ENCODE measurements around the gene MRTFA. TPM values are rescaled to one million over a fixed set of nuclear protein-coding genes. Genes with fewer than 3 reads are reported as not detected.
A peak's percentile ranks its signal among the peaks of the same experiment; 100 is the strongest.
"Not testable (repeated sequence)": the region's sequence is repeated elsewhere in the genome, so short reads cannot be mapped to it uniquely, and the experiment has no call there.

MRTFA gene
- total RNA-seq, 4 donors from 2014 or later: 45.5 to 90.2 (median 78.3) TPM

DNA sequence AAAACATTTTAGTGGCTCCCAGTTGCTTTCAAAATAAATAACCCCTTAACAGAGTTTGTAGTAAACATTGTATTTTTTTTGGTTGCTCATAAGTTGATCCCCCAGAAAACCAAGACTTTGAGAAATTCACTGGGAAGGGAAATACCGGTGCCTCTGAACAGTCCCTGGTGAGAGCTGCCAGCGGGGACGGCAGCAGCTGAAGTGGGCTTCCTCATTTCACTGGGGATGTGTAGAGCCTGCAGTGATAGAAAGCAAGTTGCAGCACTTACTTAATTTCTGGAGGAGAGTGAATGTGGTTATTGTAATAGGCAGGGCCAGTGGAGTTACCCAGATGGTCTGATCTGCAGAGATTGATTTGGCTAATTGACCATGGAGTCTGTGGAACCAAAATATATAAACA is 24.2 kb upstream of the MRTFA start:
- ATAC-seq: no peak
- H3K9me3 ChIP-seq: no peaks in the 10 kb centered on the region
- H3K4me1 ChIP-seq: peaks cover 0 to 17% (median 10%) of the 10 kb centered on the region in 3 donors
- H3K36me3 ChIP-seq: no peaks in the 10 kb centered on the region
- no peak overlapping the region for H3K4me3 ChIP-seq
- H3K27ac ChIP-seq: no peak overlapping the region
- WGBS, 2 donors (ENCODE audit: low coverage in 1 of 2): 80 to 92% methylated on average over 1 to 3 of the region's 3 CpGs
- H3K27me3 ChIP-seq: no peaks in the 10 kb centered on the region
- TF ChIP-seq POLR2A (IDR thresholded peaks at IDR 0.05): no peak
- no peak for TF ChIP-seq EP300 (IDR thresholded peaks at IDR 0.05)
- TF ChIP-seq, protein P1, sequence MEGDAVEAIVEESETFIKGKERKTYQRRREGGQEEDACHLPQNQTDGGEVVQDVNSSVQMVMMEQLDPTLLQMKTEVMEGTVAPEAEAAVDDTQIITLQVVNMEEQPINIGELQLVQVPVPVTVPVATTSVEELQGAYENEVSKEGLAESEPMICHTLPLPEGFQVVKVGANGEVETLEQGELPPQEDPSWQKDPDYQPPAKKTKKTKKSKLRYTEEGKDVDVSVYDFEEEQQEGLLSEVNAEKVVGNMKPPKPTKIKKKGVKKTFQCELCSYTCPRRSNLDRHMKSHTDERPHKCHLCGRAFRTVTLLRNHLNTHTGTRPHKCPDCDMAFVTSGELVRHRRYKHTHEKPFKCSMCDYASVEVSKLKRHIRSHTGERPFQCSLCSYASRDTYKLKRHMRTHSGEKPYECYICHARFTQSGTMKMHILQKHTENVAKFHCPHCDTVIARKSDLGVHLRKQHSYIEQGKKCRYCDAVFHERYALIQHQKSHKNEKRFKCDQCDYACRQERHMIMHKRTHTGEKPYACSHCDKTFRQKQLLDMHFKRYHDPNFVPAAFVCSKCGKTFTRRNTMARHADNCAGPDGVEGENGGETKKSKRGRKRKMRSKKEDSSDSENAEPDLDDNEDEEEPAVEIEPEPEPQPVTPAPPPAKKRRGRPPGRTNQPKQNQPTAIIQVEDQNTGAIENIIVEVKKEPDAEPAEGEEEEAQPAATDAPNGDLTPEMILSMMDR (IDR thresholded peaks at IDR 0.05): no peak
- TF ChIP-seq POLR2AphosphoS5 (IDR thresholded peaks at IDR 0.05): no peak

DNA sequence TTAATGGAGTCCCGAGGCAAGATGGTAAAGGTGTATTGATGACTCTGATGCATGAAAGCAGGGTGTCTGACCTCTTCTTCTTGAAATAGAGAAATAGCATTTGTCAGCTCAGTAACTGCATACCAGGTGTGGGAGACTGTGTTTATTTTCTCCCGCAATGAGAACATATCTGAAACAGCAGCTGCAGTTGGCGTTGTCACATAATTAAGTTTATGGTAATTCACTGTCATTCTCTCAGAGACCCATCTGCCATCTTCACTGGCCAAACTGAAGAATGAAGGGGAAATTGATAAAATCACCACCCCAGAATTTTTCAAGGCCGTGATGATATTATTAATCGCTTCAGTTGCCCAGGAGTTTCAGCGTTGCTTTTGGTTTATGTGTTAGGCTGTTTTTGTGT is 22.6 kb upstream of the MRTFA start:
- no peak overlapping the region for H3K4me3 ChIP-seq
- H3K9me3 ChIP-seq: no peaks in the 10 kb centered on the region
- no peak overlapping the region for H3K27ac ChIP-seq
- WGBS, 2 donors (ENCODE audit: low coverage in 1 of 2): 84 to 85% methylated on average over 4 to 6 of the region's 6 CpGs
- TF ChIP-seq POLR2AphosphoS5 (IDR thresholded peaks at IDR 0.05) (no peak), POLR2A (IDR thresholded peaks at IDR 0.05) (no peak), EP300 (IDR thresholded peaks at IDR 0.05) (no peak)
- TF ChIP-seq, protein P1 (IDR thresholded peaks at IDR 0.05): no peak
- ATAC-seq: no peak
- peaks cover 0 to 15% (median 8%) of the 10 kb centered on the region in 3 donors for H3K4me1 ChIP-seq
- H3K36me3 ChIP-seq: no peaks in the 10 kb centered on the region
- H3K27me3 ChIP-seq: no peaks in the 10 kb centered on the region

DNA sequence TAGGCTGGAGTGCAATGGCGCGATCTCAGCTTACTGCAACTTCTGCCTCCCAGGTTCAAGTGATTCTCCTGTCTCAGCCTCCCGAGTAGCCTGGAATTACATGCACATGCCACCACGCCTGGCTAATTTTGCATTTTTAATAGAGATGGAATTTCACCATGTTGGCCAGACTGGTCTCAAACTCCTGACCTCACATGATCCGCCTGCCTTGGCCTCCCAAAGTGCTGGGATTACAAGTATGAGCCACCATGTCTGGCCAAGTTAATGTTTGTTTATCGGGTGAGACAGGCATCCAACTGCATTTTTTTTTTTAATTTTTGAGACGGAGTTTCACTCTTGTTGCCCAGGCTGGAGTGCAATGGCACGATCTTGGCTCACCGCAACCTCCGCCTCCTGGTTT is 20.1 kb upstream of the MRTFA start:
- WGBS, 2 donors (ENCODE audit: low coverage in 1 of 2): 86 to 98% methylated on average over 8 to 10 of the region's 10 CpGs
- peaks cover 0 to 32% (median 21%) of the 10 kb centered on the region in 3 donors for H3K4me1 ChIP-seq
- not testable (repeated sequence) for ATAC-seq, H3K27me3 ChIP-seq, H3K27ac ChIP-seq, H3K4me3 ChIP-seq, H3K9me3 ChIP-seq, H3K36me3 ChIP-seq

DNA sequence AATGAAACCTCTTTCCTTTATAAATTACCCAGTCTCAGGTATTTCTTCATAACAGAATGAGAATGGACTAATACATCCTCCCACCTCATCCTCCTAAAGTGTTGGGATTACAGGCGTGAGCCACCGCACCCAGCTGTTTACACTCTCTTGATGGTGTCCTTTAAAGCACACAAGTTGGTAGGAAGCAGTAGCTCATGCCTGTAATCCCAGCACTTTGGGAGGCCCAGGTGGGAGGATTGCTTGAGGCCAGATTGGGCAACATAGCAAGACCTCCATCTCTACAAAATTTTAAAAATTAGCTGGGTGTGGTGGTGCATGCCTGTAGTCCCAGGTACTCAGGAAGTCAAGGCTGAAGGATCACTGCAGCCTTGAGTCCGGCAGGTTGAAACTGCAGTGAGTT is 19.4 kb upstream of the MRTFA start:
- H3K4me3 ChIP-seq, ATAC-seq, H3K27ac ChIP-seq, H3K36me3 ChIP-seq, H3K27me3 ChIP-seq, H3K9me3 ChIP-seq: not testable (repeated sequence)
- WGBS, 2 donors (ENCODE audit: low coverage in 1 of 2): 71 to 100% methylated on average over 1 of the region's 3 CpGs
- peaks cover 0 to 38% (median 21%) of the 10 kb centered on the region in 3 donors for H3K4me1 ChIP-seq

DNA sequence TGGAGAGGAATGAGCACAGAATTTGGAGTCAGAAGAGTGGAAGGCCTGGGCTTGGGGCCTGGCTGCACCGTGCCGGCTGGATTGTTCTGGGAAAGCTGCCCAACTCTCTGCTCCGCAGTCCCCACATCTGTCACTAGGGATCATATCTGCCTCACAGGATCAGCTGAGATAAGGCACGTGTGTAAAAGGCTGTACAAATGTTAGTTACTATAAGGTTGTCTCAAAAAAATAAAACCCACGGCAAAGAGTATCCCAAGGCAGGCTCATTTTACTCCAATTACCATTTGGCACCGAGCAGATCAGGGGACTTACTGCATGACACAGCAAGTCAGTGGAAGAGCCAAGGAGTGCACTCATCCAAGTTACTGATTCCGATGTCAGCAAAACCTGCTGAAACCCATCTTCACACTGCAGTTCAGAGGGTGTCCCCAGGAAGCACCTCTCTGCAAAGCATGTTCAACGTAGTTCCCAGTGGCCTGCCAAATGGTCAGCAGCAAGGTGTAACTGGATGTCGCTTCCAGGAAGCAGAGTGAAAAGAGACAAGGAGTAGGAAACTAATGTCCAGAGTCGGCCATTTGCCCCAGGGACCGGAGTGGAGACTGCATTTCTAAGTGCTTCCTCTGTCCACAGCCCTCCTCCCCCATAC is 18.1 kb upstream of the MRTFA start:
- Histone ChIP-seq H3K36me3 (no peaks in the 10 kb centered on the region), H3K4me3 (no peak overlapping the region), H3K27me3 (no peaks in the 10 kb centered on the region), H3K9me3 (no peaks in the 10 kb centered on the region), H3K27ac (peak overlapping the region; percentile 59 to 99 (median 88)), H3K4me1 (peaks cover 0 to 40% (median 21%) of the 10 kb centered on the region in 3 donors)
- no peak for ATAC-seq
- 11 to 12% methylated on average over 7 to 10 of the region's 11 CpGs for WGBS, 2 donors (ENCODE audit: low coverage in 1 of 2)
- peak; percentile 26 for TF ChIP-seq POLR2AphosphoS5 (IDR thresholded peaks at IDR 0.05)
- TF ChIP-seq POLR2A (IDR thresholded peaks at IDR 0.05): no peak
- TF ChIP-seq, protein P1 (IDR thresholded peaks at IDR 0.05): peak in 3 of 4 experiments; percentile 23 to 45 (median 42)
- TF ChIP-seq EP300 (IDR thresholded peaks at IDR 0.05): no peak

DNA sequence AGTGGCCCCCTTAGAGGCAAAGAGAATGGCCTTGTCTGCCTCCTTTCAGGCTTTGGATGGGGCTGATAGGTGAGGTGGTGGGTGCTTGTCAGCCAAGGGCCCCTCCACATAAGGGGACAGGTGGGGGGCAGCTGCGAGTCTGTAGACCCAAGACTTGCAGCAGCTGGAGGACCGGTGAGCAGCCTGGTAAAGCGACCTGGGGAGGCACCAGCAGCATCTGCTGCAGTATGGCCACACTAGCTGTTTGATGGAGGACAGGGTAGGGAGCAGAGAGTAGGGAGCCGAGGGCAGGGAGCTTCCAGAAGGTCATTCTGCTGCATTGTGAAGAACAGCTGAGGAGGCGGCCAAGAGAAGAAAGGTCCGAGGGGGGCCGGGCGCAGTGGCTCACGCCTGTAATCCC is 16.8 kb upstream of the MRTFA start:
- no peaks in the 10 kb centered on the region for H3K36me3 ChIP-seq
- H3K4me3 ChIP-seq: no peak overlapping the region
- peaks cover 0 to 40% (median 21%) of the 10 kb centered on the region in 3 donors for H3K4me1 ChIP-seq
- no peaks in the 10 kb centered on the region for H3K9me3 ChIP-seq
- H3K27me3 ChIP-seq: no peaks in the 10 kb centered on the region
- TF ChIP-seq POLR2AphosphoS5 (IDR thresholded peaks at IDR 0.05): no peak
- no peak for TF ChIP-seq POLR2A (IDR thresholded peaks at IDR 0.05)
- TF ChIP-seq, protein P1 (IDR thresholded peaks at IDR 0.05): no peak
- no peak for TF ChIP-seq EP300 (IDR thresholded peaks at IDR 0.05)
- 92 to 93% methylated on average over 5 to 8 of the region's 9 CpGs for WGBS, 2 donors (ENCODE audit: low coverage in 1 of 2)
- ATAC-seq: no peak
- peak overlapping the region in 3 of 4 donors; percentile 94 to 99 (median 98) for H3K27ac ChIP-seq
